GM23248 (cell line): ENCODE data around the gene AHRR. TPM values are rescaled to one million over a fixed set of nuclear protein-coding genes. Genes with fewer than 3 reads are reported as not detected.

Experiments
- DNase-seq: peaks from one replicate; pipeline ENCODE4 v3.0.0-alpha.2; 2015
- H2AFZ ChIP-seq: fragments of 200-600 bp; sonication (generic); 2 replicates; pipeline ENCODE4 v1.6.1; 2016; ENCODE audit warnings: antibody characterized with exemption
- H3F3A ChIP-seq: fragments of 200-600 bp; sonication (generic); 2 replicates; pipeline ENCODE4 v1.6.1; 2016; ENCODE audit warnings: mild to moderate bottlenecking, antibody characterized with exemption, mixed run types; ENCODE audit not compliant: insufficient read depth
- H3K27ac ChIP-seq: fragments of 200-600 bp; sonication (generic); 2 replicates; pipeline ENCODE4 v1.5.1; 2016; ENCODE audit warnings: mild to moderate bottlenecking
- H3K27me3 ChIP-seq: fragments of 200-600 bp; sonication (generic); replicated peaks from 2 replicates; pipeline ENCODE4 v1.6.1; 2016; ENCODE audit warnings: mild to moderate bottlenecking; ENCODE audit not compliant: insufficient read depth
- H3K36me3 ChIP-seq: fragments of 200-600 bp; sonication (generic); 2 replicates; pipeline ENCODE4 v1.6.1; 2016; ENCODE audit warnings: low read depth, mild to moderate bottlenecking
- H3K4me1 ChIP-seq: fragments of 200-600 bp; sonication (generic); 2 replicates; pipeline ENCODE4 v1.6.1; 2016; ENCODE audit warnings: mild to moderate bottlenecking; ENCODE audit not compliant: insufficient read depth
- H3K4me2 ChIP-seq: fragments of 200-600 bp; sonication (generic); one replicate; pipeline ENCODE4 v1.6.1; 2016; ENCODE audit warnings: mild to moderate bottlenecking; ENCODE audit not compliant: unreplicated experiment
- H3K4me3 ChIP-seq: fragments of 200-600 bp; sonication (generic); 2 replicates; pipeline ENCODE4 v1.5.1; 2016; ENCODE audit warnings: mild to moderate bottlenecking
- H3K79me2 ChIP-seq: fragments of 200-600 bp; sonication (generic); 2 replicates; pipeline ENCODE4 v1.6.1; 2016; ENCODE audit warnings: mild to moderate bottlenecking; ENCODE audit not compliant: insufficient read depth
- H3K9ac ChIP-seq: fragments of 200-600 bp; sonication (generic); 2 replicates; pipeline ENCODE4 v1.6.1; 2016; ENCODE audit warnings: mild to moderate bottlenecking
- H3K9me2 ChIP-seq: fragments of 200-600 bp; sonication (generic); 2 replicates; pipeline ENCODE4 v1.6.1; 2016; ENCODE audit warnings: mixed run types, mild to moderate bottlenecking, moderate library complexity; ENCODE audit not compliant: insufficient read depth
- H3K9me3 ChIP-seq: fragments of 200-600 bp; sonication (generic); one replicate; pipeline ENCODE4 v1.6.1; 2017; ENCODE audit warnings: low read depth
- H4K20me1 ChIP-seq: fragments of 200-600 bp; sonication (generic); 2 replicates; pipeline ENCODE4 v1.6.0; 2016; ENCODE audit not compliant: insufficient read depth
- EZH2 ChIP-seq: fragments of 200-600 bp; sonication (generic); IDR thresholded peaks from 2 replicates; pipeline ENCODE4 v1.6.1; 2018; ENCODE audit warnings: antibody characterized with exemption, mild to moderate bottlenecking; ENCODE audit not compliant: insufficient read depth, poor library complexity, severe bottlenecking
- EZH2phosphoT487 ChIP-seq: fragments of 200-600 bp; sonication (generic); IDR thresholded peaks from 2 replicates; pipeline ENCODE4 v1.6.1; 2018; ENCODE audit warnings: antibody characterized with exemption, moderate library complexity, mild to moderate bottlenecking, low read depth; ENCODE audit not compliant: insufficient read depth
- WGBS, 2 experiments: methylation state at CpG; one replicate each; pipeline ENCODE4 v1.1.6; 2015 to 2017; ENCODE audit warnings: low lambda C conversion rate in 2 of 2, low coverage in 1 of 2; ENCODE audit errors: missing lambda C conversion rate in 2 of 2; 5-methylcytosine and 5-hydroxymethylcytosine counted together
- in situ Hi-C: fragments of 300-500 bp; cut with MboI; formaldehyde crosslinking; loops from 2 replicates; pipeline ENCODE4 v1.15.0; 2020
- polyA plus RNA-seq: library from polyadenylated mRNA; unstranded; fragments of >200 nt; fragmentation: Nextera tagmentation; extraction: Ambion mirVana; gene quantifications from 2 replicates; pipeline ENCODE4 v1.2.1, GENCODE V29; 2016
- total RNA-seq: library from RNA; depleted of rRNA; stranded (reverse); fragments of >200 nt; shearing (Covaris generic); gene quantifications from 2 replicates; pipeline ENCODE4 v1.2.3, GENCODE V29; 2014

The AHRR gene
- total and polyA plus RNA-seq, 2 experiments from 2014 or later, result 13.2 to 33.7 TPM

GRCh38 chr5:398475-399295 is 77.2 kb downstream of the AHRR start:
- H3K27me3 ChIP-seq, result no peaks in the 10 kb centered on the region
- H3K36me3 ChIP-seq, result no peaks in the 10 kb centered on the region
- H3K4me3 ChIP-seq, result no peak overlapping the region
- H4K20me1 ChIP-seq, result no peaks in the 10 kb centered on the region
- H3K9me3 ChIP-seq, result no peaks in the 10 kb centered on the region
- H3K4me2 ChIP-seq, result peak overlapping the region; percentile 74
- H3K27ac ChIP-seq, result peak overlapping the region; percentile 100
- H3K9ac ChIP-seq, result peak overlapping the region; percentile 98
- H3K4me1 ChIP-seq, result peaks cover 48% of the 10 kb centered on the region
- DNase-seq, result no peak
- no peak for TF ChIP-seq EZH2
- TF ChIP-seq EZH2phosphoT487, result no peak
- in situ Hi-C loops, result no loop called here
- 63 to 64% methylated on average over 35 of the region's 35 CpGs for WGBS, 2 experiments
- no peaks in the 10 kb centered on the region for H3K9me2 ChIP-seq
- no peak overlapping the region for H2AFZ ChIP-seq
- peaks cover 11% of the 10 kb centered on the region for H3K79me2 ChIP-seq
- H3F3A ChIP-seq, result peaks cover 19% of the 10 kb centered on the region

DNA sequence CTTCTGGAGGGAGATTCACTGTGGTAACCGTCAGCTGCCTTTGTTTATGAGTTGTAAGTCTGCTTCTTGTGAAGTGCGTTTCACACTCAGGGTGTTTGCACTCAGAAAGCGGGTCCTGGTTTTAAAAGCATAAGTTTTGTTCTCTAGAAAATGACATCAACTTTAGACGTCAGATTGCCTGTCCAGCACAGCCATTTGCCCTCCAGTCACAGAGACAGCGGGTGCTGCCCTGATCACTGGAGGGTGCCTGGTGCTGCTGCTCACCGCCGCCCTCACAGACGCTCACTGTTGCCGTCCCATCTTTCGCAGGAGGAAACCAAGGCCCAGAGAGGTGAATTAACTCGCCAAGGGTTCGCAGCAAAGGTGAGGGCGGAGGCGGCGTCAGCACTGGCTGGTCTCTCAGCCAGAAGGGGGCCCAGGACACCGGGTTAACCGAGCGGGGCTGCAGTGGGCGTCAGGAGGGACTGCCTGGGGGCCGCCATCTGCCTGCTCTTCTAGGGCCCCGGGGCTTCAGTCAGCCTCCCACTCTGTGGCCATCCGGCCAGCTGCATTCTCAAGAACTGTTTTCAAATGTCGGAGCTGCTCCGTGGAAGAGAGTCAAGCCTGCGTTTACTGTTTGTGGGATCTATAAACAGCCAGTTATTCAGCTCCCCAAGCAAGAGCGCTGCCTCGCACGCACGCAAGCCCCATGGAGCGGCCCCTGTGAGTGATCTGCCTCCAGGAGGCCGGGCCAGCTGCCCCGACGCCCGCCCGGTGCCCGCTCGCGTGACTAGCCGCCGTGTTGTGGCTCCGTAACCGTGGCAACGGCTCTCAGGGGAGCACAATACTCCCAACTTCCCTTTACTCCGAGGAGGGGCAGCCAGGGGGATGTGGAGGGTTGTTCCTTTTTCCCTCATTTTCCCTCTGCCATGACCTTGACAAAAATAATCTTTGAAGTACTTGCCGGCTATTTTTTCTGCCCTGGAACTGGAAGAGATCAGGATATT is 78.1 kb downstream of the AHRR start:
- Histone ChIP-seq H3K27me3 (no peaks in the 10 kb centered on the region), H2AFZ (no peak overlapping the region), H3K9me3 (no peaks in the 10 kb centered on the region), H3K4me3 (peak overlapping the region; percentile 63), H3K9ac (peak overlapping the region; percentile 98), H4K20me1 (no peaks in the 10 kb centered on the region), H3K9me2 (no peaks in the 10 kb centered on the region), H3K27ac (peak overlapping the region; percentile 100), H3K36me3 (no peaks in the 10 kb centered on the region), H3K4me2 (peak overlapping the region; percentile 95), H3F3A (peaks cover 16% of the 10 kb centered on the region), H3K79me2 (peaks cover 11% of the 10 kb centered on the region), H3K4me1 (peaks cover 42% of the 10 kb centered on the region)
- 9 to 11% methylated on average over 45 of the region's 45 CpGs for WGBS, 2 experiments
- DNase-seq, result peak; percentile 100
- in situ Hi-C loops, result no loop called here
- TF ChIP-seq EZH2phosphoT487 (no peak), EZH2 (no peak)

DNA sequence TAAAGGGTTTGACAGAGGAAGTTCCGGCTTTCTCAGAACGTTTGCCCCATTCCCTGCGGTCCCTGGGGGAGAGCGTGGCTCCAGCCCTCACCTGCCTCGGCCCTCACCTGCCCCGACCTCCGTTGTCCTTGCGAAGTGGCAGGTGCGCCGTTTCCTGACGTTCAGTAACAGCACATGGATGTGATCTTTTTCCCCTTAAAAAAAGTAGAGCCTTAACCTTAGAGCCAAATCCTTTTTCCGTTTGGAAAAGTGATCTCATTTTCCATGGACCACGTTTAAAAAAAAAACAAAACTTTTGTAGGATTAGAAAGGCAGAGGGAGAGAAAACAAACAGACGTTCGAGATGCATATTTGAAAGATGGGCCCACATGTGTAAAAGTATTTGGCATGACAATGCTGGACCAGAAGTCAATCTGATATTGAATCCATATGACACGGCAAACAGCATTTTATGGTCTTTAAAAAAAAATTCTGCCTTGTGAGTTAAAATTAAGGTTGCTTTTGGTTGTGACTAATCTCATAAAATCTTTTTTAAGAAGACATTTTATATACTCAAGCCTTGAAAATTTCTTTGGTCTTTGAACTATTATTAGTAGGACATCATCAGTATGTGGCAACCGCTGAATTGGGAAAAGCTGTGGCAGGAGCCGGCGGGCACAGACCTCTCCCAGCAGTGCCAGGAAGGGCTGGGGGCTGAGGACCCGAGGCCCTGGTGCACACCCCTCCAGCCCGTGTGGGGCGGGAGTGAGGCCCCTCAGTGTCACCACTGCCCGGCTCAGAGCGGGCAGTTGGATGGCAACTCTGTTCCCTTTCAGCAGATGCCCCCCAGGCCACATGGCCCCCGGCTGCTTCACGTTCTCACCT is 79.0 kb downstream of the AHRR start:
- DNase-seq, result peak; percentile 92
- Histone ChIP-seq H2AFZ (no peak overlapping the region), H3K79me2 (peaks cover 11% of the 10 kb centered on the region), H3K9me2 (no peaks in the 10 kb centered on the region), H3K9ac (peak overlapping the region; percentile 98), H3K9me3 (no peaks in the 10 kb centered on the region), H3F3A (peaks cover 12% of the 10 kb centered on the region), H3K4me2 (peak overlapping the region; percentile 95), H3K27ac (peak overlapping the region; percentile 100), H3K4me1 (peaks cover 33% of the 10 kb centered on the region), H3K4me3 (peak overlapping the region; percentile 63), H3K36me3 (no peaks in the 10 kb centered on the region), H4K20me1 (no peaks in the 10 kb centered on the region), H3K27me3 (no peaks in the 10 kb centered on the region)
- 6 to 8% methylated on average over 24 to 26 of the region's 26 CpGs for WGBS, 2 experiments
- in situ Hi-C loops, result no loop called here
- no peak for TF ChIP-seq EZH2
- no peak for TF ChIP-seq EZH2phosphoT487
